Prostate gland (tissue), 2 donors: ENCODE data around the gene TMEM86B. TPM values are rescaled to one million over a fixed set of nuclear protein-coding genes. Genes with fewer than 3 reads are reported as not detected.

ENCODE experiments used
- DNase-seq: peaks from one replicate; pipeline ENCODE4 v3.0.0-alpha.2; 2019; ENCODE audit warnings: low spot score
- H3K27ac ChIP-seq, 2 donors: fragments of 200-600 bp; sonication (generic); 2 replicates each; pipeline ENCODE4 v1.5.1; 2017 to 2019
- H3K27me3 ChIP-seq: fragments of 200-600 bp; sonication (generic); replicated peaks from 2 replicates; pipeline ENCODE4 v1.5.1; 2019; ENCODE audit not compliant: insufficient read depth
- H3K36me3 ChIP-seq, 2 donors: fragments of 200-600 bp; sonication (generic); 1 replicate in 1 of 2; 2 replicates in 1 of 2; pipeline versions ENCODE4 v1.5.1 to v1.8.1; 2017 to 2019
- H3K4me1 ChIP-seq: fragments of 200-600 bp; sonication (generic); replicated peaks from 2 replicates; pipeline ENCODE4 v1.5.1; 2019
- H3K4me3 ChIP-seq, 2 donors: fragments of 200-600 bp; sonication (generic); 2 replicates each; pipeline ENCODE4 v1.5.1; 2017 to 2019
- H3K9me3 ChIP-seq: fragments of 200-600 bp; sonication (generic); 2 replicates; pipeline ENCODE4 v1.5.1; 2017
- CTCF ChIP-seq, 4 experiments: fragments of 200-600 bp in 2 of 4; fragments of 450-650 bp in 2 of 4; sonication (generic) in 2 of 4; IDR thresholded peaks; 1 replicate in 3 of 4; 2 replicates in 1 of 4; pipeline ENCODE4 v1.5.1; 2016 to 2019; ENCODE audit warnings: antibody characterized with exemption in 4 of 4, mild to moderate bottlenecking in 2 of 4, moderate library complexity in 2 of 4
- POLR2A ChIP-seq: fragments of 450-650 bp; IDR thresholded peaks from one replicate; pipeline ENCODE4 v1.6.1; 2016; ENCODE audit warnings: antibody characterized with exemption, mild to moderate bottlenecking
- POLR2AphosphoS5 ChIP-seq: sonication (generic); formaldehyde crosslinking; IDR thresholded peaks from one replicate; pipeline ENCODE4 v1.6.1; 2017; ENCODE audit warnings: antibody characterized with exemption
- WGBS: methylation state at CpG from one replicate; pipeline ENCODE4 v1.1.5; 2018; 5-methylcytosine and 5-hydroxymethylcytosine counted together
- intact Hi-C: fragments of 100-400 bp; cut with DNase I; formaldehyde crosslinking; loops from one replicate; pipeline ENCODE4 v1.14.2; 2022
- total RNA-seq, 2 donors: library from RNA; depleted of rRNA; stranded (reverse); fragments of >200 nt; gene quantifications; one replicate each; pipeline ENCODE4 v1.1.0, GENCODE V29; 2016

TMEM86B gene
- total RNA-seq, 2 donors from 2014 or later, result 1.5 to 10.8 TPM

- Histone ChIP-seq H3K27me3 (no peaks in the 10 kb centered on the region), H3K4me3 (no peak overlapping the region), H3K9me3 (no peaks in the 10 kb centered on the region), H3K36me3 (peaks cover 14 to 38% of the 10 kb centered on the region in 2 donors), H3K4me1 (no peaks in the 10 kb centered on the region), H3K27ac (no peak overlapping the region)
- TF ChIP-seq POLR2A (no peak), CTCF (IDR thresholded peaks at IDR 0.05) (no peak), POLR2AphosphoS5 (no peak)
- WGBS, result 86% methylated on average over 5 of the region's 5 CpGs
- intact Hi-C loops, result no loop called here
- no peak for DNase-seq
Measured at GRCh38 chr19:55232986-55233385, 4.4 kb upstream of the TMEM86B start.

- no peak for DNase-seq
- H3K27me3 ChIP-seq, result no peaks in the 10 kb centered on the region
- no peaks in the 10 kb centered on the region for H3K9me3 ChIP-seq
- H3K27ac ChIP-seq, result no peak overlapping the region
- no peak for TF ChIP-seq POLR2A
- TF ChIP-seq POLR2AphosphoS5, result no peak
- no peak for TF ChIP-seq CTCF (IDR thresholded peaks at IDR 0.05)
- H3K36me3 ChIP-seq, result peaks cover 14 to 38% of the 10 kb centered on the region in 2 donors
- WGBS, result 76% methylated on average over 12 of the region's 12 CpGs
- H3K4me1 ChIP-seq, result no peaks in the 10 kb centered on the region
- H3K4me3 ChIP-seq, result no peak overlapping the region
- intact Hi-C loops, result no loop called here
Measured at GRCh38 chr19:55232286-55232602, 3.7 kb upstream of the TMEM86B start.

- Histone ChIP-seq H3K9me3 (no peaks in the 10 kb centered on the region), H3K4me3 (no peak overlapping the region), H3K27me3 (no peaks in the 10 kb centered on the region), H3K4me1 (no peaks in the 10 kb centered on the region), H3K36me3 (peaks cover 14 to 33% of the 10 kb centered on the region in 2 donors), H3K27ac (no peak overlapping the region)
- 92% methylated on average over 29 of the region's 30 CpGs for WGBS
- TF ChIP-seq POLR2AphosphoS5 (no peak), POLR2A (no peak), CTCF (IDR thresholded peaks at IDR 0.05) (no peak)
- no peak for DNase-seq
- intact Hi-C loops, result no loop called here
Measured at GRCh38 chr19:55231391-55232285, 3.1 kb upstream of the TMEM86B start.

- peaks cover 14 to 25% of the 10 kb centered on the region in 2 donors for H3K36me3 ChIP-seq
Measured at GRCh38 chr19:55230780-55231179, 2.2 kb upstream of the TMEM86B start.

More at GRCh38 chr19:55230780-55231179, 2.2 kb upstream of the TMEM86B start:
- Histone ChIP-seq H3K4me3 (no peak overlapping the region), H3K4me1 (no peaks in the 10 kb centered on the region), H3K27ac (no peak overlapping the region), H3K9me3 (no peaks in the 10 kb centered on the region), H3K27me3 (no peaks in the 10 kb centered on the region)
- DNase-seq, result no peak
- 94% methylated on average over 13 of the region's 13 CpGs for WGBS
- TF ChIP-seq CTCF (IDR thresholded peaks at IDR 0.05) (no peak), POLR2A (no peak), POLR2AphosphoS5 (no peak)
- intact Hi-C loops, result no loop called here
